DOHH2 (cell line): ENCODE data around the gene NFIB.

ENCODE experiments used
- CTCF ChIP-seq: fragments of 200-600 bp; sonication (generic); IDR thresholded peaks from one replicate; pipeline ENCODE4 v1.5.1; 2014; ENCODE audit warnings: antibody characterized with exemption, mild to moderate bottlenecking, low read depth, low read length; ENCODE audit not compliant: poor library complexity, severe bottlenecking
- EZH2phosphoT487 ChIP-seq: fragments of 200-600 bp; sonication (generic); IDR thresholded peaks from 2 replicates; pipeline ENCODE4 v1.6.1; 2017; ENCODE audit warnings: borderline replicate concordance, mild to moderate bottlenecking, antibody characterized with exemption, low read length, moderate library complexity, mixed read lengths

- TF ChIP-seq CTCF, result no peak
- TF ChIP-seq EZH2phosphoT487, result no peak
Observed at GRCh38 chr9:14080959-14081542, 232.9 kb downstream of the NFIB start.
